ENCODE results near the gene TSC1. TPM values are rescaled to one million over a fixed set of nuclear protein-coding genes. Genes with fewer than 3 reads are reported as not detected.

The TSC1 gene
- total RNA-seq, 1 donor from 2014 or later, result 52.8 TPM

GRCh38 chr9:132894862-132895835, 49.3 kb downstream of the TSC1 start:
- Histone ChIP-seq H3K27me3 (ENCODE audit: low read depth) (no peaks in the 10 kb centered on the region), H3K4me3 (no peak overlapping the region), H3K36me3 (peaks cover 68% of the 10 kb centered on the region), H3K4me1 (peaks cover 10% of the 10 kb centered on the region), H3K9me3 (replicated peaks) (no peaks in the 10 kb centered on the region), H3K27ac (replicated peaks) (no peak overlapping the region)
- no peak for DNase-seq
- TF ChIP-seq CTCF (IDR thresholded peaks at IDR 0.05; ENCODE audit: borderline replicate concordance), result no peak
- intact Hi-C loops (cut with micrococcal nuclease), result no loop called here

- no peak overlapping the region for H3K4me3 ChIP-seq
- DNase-seq, result no peak
- H3K9me3 ChIP-seq (replicated peaks), result no peaks in the 10 kb centered on the region
- peaks cover 60% of the 10 kb centered on the region for H3K36me3 ChIP-seq
- peaks cover 10% of the 10 kb centered on the region for H3K4me1 ChIP-seq
- H3K27me3 ChIP-seq (ENCODE audit: low read depth), result no peaks in the 10 kb centered on the region
- TF ChIP-seq CTCF (IDR thresholded peaks at IDR 0.05; ENCODE audit: borderline replicate concordance), result no peak
- no peak overlapping the region for H3K27ac ChIP-seq (replicated peaks)
- intact Hi-C loops (cut with micrococcal nuclease), result no loop called here
These were observed 50.1 kb downstream of the TSC1 start for GRCh38 chr9:132894346-132894745.

GRCh38 chr9:132892400-132892799, 52.0 kb downstream of the TSC1 start:
- Histone ChIP-seq H3K4me1 (peaks cover 10% of the 10 kb centered on the region), H3K4me3 (no peak overlapping the region), H3K9me3 (replicated peaks) (no peaks in the 10 kb centered on the region), H3K27ac (replicated peaks) (no peak overlapping the region), H3K36me3 (peaks cover 50% of the 10 kb centered on the region), H3K27me3 (ENCODE audit: low read depth) (no peaks in the 10 kb centered on the region)
- intact Hi-C loops (cut with micrococcal nuclease), result no loop called here
- TF ChIP-seq CTCF (IDR thresholded peaks at IDR 0.05; ENCODE audit: borderline replicate concordance), result no peak
- no peak for DNase-seq

GRCh38 chr9:132888151-132888550, 56.3 kb downstream of the TSC1 start:
- Histone ChIP-seq H3K36me3 (peaks cover 15% of the 10 kb centered on the region), H3K27ac (replicated peaks) (no peak overlapping the region), H3K4me1 (no peaks in the 10 kb centered on the region), H3K4me3 (no peak overlapping the region), H3K9me3 (replicated peaks) (no peaks in the 10 kb centered on the region), H3K27me3 (ENCODE audit: low read depth) (no peaks in the 10 kb centered on the region)
- no peak for TF ChIP-seq CTCF (IDR thresholded peaks at IDR 0.05; ENCODE audit: borderline replicate concordance)
- intact Hi-C loops (cut with micrococcal nuclease), result no loop called here
- DNase-seq, result no peak

- Histone ChIP-seq H3K27me3 (ENCODE audit: low read depth) (no peaks in the 10 kb centered on the region), H3K4me1 (no peaks in the 10 kb centered on the region), H3K4me3 (no peak overlapping the region), H3K9me3 (replicated peaks) (no peaks in the 10 kb centered on the region), H3K27ac (replicated peaks) (no peak overlapping the region), H3K36me3 (peaks cover 12% of the 10 kb centered on the region)
- TF ChIP-seq CTCF (IDR thresholded peaks at IDR 0.05; ENCODE audit: borderline replicate concordance), result no peak
- DNase-seq, result no peak
- intact Hi-C loops (cut with micrococcal nuclease), result no loop called here
These were observed 57.0 kb downstream of the TSC1 start for GRCh38 chr9:132887181-132888120.
